Left renal pelvis (tissue), 4 donors: Measurements from ENCODE around the gene DPYSL5. TPM values are rescaled to one million over a fixed set of nuclear protein-coding genes. Genes with fewer than 3 reads are reported as not detected.

Experiments used
- DNase-seq, 4 donors: peaks; one replicate each; pipeline ENCODE4 v3.0.0-alpha.2; 2013; ENCODE audit warnings: low read depth in 4 of 4, low spot score in 3 of 4
- polyA plus RNA-seq, 4 donors: library from polyadenylated mRNA; unstranded; fragments of 120-200 nt; gene quantifications; one replicate each; pipeline ENCODE4 v1.2.1, GENCODE V29; 2013; ENCODE audit not compliant: insufficient read length in 4 of 4

DPYSL5 gene
- polyA plus RNA-seq, 4 donors = 2.3 to 8.5 (median 5.5) TPM

DNA sequence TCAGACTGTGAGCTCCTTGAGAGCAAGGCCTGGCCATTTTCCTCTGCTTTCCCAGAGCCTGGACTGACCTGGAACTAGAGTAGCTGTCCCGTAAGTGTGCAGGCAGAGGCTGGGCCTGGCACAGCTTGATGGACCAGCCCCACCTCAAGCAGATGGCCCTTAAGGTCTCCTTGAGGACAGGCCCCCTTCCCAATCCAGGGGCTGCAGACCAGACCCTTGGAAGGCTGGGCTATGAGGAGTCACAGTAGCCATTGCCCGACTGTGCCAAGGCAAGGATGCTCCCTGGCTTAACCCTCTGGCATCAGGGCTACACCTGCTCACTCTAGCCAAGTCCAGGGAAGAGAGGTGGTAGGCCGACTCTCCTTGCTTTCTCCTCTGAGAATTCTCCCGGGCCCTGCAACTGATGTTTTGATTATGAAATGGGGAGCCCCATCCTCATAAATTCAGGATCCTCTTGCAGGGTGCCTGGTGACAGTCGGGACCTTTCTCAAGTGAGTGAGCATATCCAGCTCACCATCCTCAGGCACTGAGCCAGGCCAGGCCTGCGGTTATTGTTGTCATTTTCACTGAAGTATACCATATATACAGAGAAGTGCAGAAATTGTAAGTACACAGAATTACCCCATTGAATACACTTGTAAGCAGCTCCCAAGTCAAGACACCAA lies 51.7 kb downstream of the DPYSL5 start:
- no peak for DNase-seq

DNA sequence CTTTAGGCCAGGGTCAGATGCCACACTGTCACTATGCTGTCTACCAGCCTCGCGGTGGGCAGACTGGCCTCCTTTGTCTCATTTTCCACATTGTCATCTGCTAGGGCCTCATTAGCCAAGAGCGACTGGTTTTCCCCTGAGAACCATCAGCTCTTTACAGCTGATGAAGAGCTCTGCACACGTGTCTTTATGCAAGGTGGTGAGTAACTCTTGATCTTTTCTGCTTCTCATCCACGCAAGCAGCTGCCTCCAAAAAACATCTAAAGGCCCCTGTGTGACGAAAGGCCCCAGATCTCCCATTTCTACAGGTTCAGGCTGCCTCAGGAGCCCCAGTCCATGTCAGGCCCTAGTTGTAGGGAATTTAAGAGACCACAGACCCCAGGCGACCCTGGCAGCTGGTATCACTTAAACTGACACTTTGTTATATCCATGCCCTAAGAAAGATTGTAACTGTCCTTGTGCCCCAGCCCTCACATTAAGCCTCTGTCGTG lies 52.9 kb downstream of the DPYSL5 start:
- DNase-seq = no peak

DNA sequence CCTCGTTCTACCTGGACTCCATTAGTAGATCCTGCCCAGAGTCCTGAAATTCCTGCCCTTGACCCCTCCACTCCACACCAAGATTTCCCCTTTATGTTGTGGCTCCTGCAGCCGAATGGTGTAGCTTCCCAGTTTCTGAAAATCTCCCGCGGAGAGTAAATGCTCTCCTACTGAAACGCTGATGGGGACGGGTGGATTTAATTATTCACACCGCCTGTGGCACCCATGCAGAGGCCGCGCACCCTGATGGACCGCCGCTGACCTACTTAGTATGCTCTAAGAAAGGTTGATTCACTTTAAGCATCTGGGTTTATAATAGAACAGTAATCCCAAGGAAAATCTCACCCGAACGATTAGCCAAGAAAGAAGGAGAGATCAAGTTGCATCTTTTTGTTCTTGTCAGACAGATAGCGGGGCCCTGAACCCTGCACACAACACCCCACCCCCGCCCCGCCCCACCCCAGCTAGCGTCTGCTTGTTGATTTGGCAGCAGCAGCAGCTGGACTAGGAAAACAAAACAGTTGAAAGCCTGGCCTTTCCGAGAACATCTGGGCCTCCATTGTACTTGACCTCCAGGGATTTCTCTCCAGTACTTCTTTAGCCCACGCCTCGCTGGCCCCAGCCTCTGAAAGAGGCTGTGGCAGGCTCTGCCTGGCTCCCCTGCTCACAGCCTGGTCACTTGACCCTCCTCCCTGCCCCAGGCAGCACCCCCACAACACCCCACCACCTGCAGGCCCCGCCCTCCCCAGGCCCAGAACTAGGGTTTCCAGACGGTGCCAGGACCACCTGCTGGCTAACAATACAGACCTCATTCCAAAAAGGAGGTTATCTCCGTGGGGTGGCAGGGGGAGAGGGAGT lies 53.6 kb downstream of the DPYSL5 start:
- DNase-seq = no peak

DNA sequence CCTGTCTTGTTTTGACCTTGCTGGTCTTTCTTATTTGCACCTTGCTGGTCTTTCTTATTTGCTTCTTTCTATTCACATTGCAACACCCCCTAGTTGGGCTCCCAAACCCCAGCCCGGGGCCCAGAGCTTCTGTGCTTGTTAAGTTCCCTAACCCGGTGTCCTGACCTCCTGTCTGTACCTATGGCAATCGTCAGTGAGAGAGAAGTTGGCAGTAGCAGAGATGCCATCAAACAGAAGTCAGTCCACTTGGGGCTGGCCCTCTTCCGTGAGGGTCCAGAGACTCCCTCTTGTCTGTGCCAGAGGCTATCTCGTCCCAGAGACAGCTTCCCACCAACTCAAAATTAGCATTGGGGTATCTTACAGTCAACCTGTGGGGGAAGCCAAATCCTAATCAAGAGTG lies 55.7 kb downstream of the DPYSL5 start:
- DNase-seq = no peak

DNA sequence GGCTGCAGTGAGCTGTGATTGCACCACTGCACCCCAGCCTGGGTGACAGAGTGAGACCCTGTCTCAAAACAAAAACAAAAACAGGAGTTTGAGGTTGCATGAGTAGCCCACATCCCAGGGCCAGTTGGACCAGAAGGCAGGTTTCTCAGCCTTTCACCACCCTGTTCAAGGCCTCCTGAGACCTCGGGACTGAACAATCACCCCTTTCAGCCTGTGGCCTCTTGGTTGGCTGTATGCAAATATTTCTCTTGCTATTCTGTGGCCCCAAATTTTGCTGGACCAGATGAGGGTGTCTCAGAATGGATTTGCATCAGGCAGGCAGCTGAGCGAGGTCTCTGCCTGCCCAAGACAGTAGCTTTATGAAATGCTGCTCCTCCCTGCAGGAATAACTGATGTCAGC lies 56.9 kb downstream of the DPYSL5 start:
- DNase-seq = no peak

DNA sequence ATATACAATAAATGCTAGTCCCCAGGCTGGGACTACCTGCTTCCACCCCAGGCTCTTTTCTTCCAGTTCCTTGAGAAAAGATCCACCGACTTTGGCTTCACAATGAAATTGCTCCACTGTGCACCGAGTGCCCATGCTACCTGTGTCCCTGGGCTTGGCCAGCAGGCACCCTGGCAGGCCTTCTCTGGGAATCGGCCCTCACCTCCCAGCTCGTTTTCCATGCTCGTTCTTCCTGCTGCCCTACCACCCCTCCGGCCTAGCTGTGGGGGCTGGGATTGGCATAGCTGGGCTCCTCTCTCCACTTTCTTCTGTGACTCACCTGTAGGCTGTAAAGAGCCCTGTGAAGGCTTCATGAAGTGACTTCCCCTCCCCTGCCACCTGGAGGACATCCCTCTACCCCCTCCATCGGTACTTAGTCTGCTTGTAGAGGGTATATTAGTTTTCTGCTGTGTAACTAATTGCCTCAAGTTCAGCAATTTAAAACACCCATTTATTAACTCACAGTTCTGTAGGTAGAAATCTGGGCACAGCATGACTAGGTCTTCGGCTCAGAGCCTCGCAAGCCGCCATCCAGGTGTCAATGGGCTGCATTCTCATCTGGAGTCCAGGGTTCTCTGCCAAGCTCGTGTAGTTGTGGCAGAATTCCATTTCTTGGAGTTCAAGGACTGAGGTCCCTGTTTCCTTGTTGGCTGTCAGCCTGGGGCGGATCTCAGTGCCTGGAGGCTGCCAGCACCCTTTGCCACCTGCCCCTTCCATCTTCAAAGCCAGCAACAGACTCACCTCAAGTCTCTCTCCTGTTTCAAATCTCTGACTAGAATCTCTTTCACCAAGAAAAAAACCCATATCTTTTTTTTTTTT lies 57.6 kb downstream of the DPYSL5 start:
- DNase-seq = no peak

DNA sequence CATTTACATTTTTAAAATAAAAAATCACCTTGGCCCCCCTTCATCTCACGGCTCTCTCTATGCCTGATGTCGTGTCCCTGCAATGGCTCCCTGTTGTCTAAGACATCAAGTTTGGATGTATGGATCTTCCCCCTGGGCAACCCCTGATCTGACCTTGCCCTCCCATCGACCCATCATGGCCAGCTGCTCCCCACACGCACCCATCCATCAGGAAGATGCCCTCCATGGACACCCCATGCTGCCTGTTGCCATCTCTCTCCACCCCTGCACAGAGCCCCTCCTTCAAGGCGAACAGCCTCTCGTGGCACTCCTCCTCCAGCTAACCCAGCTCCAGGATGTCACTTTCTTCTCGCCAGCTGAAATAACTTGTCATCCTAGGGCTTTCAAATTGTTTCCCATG lies 59.5 kb downstream of the DPYSL5 start:
- no peak for DNase-seq

DNA sequence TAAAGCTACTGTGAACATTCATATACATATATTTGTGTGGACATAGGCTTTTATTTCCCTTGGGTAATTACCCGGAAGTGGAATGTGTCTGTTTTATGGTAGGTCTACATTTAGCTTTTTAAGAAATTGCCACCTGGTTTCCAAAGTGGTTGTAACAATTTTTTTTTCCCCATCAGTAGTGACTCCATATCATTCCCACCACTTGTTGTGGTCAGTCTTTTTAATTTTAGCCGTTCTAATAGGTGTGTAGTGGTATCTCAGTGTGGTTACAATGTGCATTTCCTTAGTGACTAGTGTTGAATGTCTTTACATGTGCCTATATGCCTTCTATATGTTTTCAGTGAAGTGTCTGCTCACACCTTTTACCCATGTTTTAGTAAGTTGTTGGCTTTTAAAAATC lies 62.2 kb downstream of the DPYSL5 start:
- no peak for DNase-seq

DNA sequence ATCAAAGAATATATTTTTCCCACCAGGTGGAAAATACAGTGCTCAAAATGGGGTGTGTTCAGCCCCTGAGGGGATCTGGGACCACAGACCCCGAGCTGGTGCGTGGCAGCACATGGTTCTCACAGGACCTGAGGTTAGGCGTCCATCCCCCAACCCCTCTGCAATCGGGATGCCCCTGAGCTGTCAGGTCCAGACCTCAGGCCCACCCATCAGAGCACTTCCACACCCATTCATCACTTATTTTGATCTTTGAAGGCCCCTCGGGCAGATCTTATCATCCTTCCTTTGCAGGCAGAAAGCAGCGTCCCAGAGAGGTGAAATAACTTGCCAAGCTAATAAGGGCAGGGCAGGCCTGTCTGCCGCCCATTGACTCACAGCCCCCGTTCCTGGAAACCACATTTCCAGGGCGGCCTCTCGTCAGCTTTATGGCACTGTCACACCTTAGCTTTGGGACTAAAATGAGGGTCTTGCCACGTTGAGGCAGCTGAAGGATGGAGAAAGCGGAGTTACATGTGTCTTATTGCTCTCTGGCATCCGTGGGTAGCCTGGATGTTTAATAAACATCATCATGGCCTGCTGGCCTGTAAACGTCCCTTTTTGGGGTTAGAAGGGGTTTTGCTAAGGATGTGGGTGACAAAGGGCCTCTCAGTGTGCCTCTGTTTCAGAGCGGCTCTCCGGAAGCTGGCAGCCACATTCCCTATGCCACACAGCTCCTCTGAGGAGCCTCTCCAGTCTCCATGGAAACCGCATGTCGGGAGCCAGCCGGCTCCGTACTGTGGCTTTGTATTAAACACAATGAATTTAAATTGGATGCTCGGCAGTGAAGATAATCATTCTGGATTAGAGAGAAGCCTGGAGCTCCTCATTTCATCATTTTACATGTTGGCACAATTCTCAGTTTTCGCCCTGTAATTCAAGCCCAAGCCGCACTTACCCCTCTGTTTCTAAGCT lies 64.3 kb downstream of the DPYSL5 start:
- peak in 1 of 4 donors; percentile 27 for DNase-seq

DNA sequence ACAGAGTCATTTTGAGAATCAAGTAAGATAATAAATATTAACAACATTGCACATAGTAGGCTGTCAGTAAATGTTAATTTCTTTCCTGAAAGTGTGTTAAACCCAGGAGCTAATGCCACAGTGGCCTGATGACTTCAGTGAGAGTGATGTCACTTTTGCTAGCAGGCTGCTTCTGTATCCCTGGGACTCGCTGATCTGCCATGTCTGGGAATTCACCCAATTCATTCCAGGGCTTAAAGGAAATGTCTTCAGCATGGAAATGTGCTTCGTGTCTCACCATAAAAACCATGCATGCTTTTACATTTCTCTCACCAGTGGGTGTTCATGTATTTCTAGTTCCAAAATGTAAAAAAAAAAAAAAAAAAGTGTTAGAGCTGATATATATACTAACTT lies 65.7 kb downstream of the DPYSL5 start:
- no peak for DNase-seq

DNA sequence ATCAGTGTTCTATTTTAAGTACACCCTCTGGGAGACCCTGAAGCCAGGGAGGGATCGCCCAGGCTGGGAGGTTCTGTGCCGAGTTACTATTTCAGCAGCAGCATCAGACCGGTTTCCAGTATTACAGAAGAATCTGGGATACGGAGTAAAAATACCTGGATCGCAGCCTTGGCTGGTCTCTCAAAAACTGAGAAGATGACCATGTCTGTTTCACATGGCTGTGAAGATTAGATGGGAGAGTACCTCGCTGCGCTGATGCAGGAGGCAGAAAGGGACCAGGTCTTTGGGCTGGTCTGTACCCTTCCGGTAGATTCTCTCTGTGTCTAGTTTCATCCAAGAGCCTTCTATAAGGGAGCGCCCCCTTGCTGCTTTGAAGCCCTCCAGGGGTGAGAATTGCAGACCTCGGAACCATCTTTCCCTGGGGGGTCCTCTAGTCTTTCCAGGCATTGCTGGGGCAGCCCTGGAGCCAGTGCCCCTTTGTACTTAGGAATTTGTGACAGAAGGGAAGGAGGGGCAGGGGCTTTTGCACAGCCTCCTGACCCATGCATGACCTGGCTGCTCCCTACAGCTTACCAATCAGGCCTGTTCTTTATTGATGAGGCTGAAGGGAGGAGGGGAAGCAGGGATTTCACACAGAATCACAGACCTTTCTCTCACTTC lies 66.2 kb downstream of the DPYSL5 start:
- DNase-seq = no peak

DNA sequence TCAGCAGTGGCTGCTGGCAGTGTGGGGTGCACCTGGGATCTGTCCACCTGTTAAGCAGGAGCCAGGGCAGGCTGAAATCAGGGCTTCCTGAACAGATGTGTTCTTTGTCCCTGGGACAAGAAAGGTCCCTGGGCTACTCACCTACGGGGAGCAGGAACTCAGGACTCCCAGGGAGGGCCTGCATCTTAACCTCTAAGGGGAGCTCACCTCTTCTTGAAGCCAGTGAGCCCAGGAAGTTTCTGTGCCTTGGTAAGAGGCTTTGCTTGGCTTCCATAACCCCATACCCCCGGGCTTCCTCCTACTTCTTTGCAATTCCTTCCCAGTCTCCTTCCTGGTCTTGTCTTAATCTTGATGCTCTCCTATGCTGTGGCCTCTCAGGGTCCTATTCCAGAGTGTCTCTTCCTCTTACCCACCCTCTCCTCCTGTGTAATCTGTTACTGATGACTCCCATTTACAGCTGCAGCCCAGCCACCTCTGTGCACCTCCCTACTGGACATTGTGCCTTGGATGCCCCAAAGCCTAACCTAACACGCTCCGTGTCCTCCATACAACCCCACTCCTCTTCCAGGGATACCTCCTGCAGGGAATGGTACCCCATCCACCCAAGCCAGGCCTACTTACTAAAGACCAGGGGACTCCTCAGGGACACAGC lies 66.9 kb downstream of the DPYSL5 start:
- DNase-seq = no peak

DNA sequence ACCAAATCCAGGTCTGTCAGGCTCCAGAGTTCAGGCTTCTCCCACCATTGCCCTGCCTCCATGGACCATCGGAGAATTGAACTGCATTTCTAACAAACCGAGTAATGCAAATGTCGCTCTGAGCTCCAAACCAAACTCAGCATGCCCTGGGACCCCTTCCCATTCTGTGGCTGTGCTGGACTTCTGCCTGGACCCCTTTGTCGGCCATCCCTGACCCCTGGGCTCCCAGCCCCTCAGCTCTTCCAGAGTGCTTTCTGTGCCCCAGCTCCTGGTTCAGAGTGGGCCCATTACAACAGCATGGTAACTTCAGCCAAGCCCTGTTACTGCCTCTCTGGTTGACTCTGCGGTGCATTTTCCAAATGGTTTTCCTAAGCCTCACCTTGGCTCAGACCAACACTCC lies 67.4 kb downstream of the DPYSL5 start:
- DNase-seq = no peak

DNA sequence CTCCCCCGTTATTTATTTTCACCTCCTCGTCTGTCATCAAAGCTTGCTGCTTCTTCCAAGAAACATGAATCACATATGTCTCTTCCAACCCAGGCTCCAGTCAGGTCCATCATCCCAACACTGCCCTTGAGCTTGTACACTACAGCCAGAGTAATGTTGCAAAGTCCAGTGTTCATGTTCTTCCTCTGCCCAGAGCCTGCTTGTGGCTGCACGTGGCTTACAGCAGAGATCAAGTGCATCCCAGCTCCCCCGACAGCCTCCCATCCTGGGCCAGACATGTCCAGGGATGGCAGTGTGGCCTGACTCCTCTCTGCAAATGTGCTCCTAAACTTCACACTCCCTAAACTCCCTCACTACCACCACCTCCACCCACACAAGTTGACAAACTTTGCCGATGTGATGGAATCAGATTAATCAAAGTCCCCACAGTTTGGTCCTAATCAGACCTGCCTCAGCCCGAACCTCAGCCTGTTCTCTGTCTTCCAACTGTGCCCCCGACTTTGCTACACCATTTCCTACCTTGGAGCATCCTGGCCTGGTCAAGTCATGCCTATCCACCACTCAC lies 68.3 kb downstream of the DPYSL5 start:
- no peak for DNase-seq

DNA sequence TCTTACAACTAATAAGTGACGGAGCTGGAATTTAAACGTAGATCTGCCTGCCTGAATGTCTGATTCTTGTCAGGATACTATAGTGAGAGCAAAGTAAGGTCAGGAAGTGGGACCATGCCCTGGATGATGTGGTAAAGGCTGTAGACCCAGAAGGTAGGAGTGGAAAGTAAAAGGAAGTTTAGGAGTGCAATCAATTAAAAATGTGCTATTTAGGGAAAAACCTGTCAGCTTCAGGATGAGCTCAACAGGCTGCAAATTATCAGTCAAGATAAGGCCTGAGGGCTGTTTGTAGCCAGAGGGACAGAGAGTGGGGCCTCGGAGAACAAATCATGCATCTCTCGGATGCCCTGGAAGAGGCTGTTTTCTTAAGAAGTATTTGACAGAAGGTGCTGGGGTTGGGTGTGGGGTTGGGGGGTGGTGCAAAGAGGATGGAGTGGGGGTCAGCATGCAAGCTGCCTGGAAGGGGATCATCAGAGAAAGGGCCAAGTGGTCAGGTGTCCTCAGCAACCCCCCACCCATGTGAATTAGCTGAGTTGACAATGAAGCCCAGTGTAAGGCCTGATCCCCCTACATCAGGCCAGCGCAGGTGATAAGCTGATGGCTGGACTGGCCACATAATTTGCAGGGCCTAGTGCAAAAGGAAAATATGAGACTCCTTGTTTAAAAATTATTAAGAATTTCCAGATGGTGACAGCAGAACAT lies 69.4 kb downstream of the DPYSL5 start:
- DNase-seq = no peak

DNA sequence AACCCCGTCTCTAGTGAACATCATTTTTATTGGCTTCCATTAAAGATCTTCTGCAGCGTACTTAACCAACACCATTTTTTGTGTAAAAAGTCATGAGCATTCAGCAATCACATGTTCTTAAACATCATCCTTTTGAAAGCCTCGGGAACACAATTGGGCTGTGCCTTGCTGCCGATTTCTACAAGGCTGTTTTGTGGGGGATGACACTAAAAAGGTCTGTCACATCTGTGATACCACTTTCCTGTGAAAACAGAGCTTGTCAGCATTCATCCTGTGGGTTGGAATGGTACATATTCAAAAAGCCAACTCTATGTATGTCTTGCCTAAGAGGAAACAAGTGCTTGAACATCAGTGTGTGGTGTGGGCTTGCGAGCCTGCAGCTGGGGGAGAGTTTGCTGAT lies 73.4 kb downstream of the DPYSL5 start:
- DNase-seq = no peak

DNA sequence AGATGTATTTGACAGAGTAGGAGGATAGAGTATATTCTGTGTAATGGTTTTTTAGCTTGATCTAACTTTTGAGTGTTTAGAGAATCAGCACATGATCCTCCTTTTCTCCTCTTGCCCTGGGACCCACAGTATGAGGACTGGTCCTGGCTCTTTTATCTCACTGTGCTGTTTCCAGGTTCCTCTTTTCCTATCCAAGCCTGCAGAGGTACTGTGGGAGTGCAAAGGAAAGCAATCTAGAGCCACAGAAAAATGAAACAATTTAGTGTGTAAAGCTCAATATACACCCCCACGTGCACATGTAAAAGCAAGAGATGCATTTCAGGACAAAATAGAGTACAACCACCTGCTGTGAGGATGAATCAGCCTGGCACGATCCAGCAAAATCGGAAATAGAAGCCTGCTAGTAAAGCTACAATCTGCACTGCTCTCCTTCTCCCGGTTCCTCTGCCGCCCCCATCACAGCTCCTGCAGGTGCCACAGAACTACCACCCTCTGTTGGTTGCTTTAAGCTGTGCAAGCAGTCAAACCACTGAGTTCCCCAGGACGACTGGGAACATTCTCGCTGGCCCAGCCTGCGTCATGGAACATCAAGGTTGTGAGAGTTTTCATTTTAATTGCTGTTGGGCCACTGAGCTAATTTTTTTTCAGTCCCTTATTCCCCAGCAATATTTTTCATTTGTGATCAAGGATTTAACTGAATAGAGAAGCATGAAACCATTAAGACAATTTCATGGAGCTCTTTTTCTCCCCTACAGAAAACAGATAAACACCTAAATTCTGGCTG lies 74.7 kb downstream of the DPYSL5 start:
- peak in 2 of 4 donors; percentile 25 to 27 for DNase-seq
